Esophagus muscularis mucosa (tissue), 4 donors: ENCODE data around the gene EIF3L. TPM values are rescaled to one million over a fixed set of nuclear protein-coding genes. Genes with fewer than 3 reads are reported as not detected.

Experiments
- DNase-seq: peaks from one replicate; pipeline ENCODE4 v3.0.0-alpha.2; 2017; ENCODE audit errors: extremely low spot score
- H3K27ac ChIP-seq, 4 donors: fragments of 200-600 bp; sonication (generic); replicated peaks in 1 of 4; 1 replicate in 3 of 4; 2 replicates in 1 of 4; pipeline ENCODE4 v1.5.1; 2016 to 2019; ENCODE audit warnings: mild to moderate bottlenecking in 1 of 4
- H3K27me3 ChIP-seq, 4 donors: fragments of 200-600 bp; sonication (generic); one replicate each; pipeline versions ENCODE4 v1.5.1 to v1.6.0; 2016 to 2019
- H3K36me3 ChIP-seq, 4 donors: fragments of 200-600 bp; sonication (generic); one replicate each; pipeline ENCODE4 v1.5.1; 2016 to 2019
- H3K4me1 ChIP-seq, 4 donors: fragments of 200-600 bp; sonication (generic); one replicate each; pipeline ENCODE4 v1.5.1; 2016 to 2019
- H3K4me3 ChIP-seq, 4 donors: fragments of 200-600 bp; sonication (generic); 1 replicate in 2 of 4; 2 replicates in 2 of 4; pipeline ENCODE4 v1.5.1; 2016 to 2019; ENCODE audit warnings: mild to moderate bottlenecking in 4 of 4, moderate library complexity in 1 of 4
- H3K9me3 ChIP-seq, 4 donors: fragments of 200-600 bp; sonication (generic); 1 replicate in 3 of 4; 2 replicates in 1 of 4; pipeline ENCODE4 v1.5.1; 2016 to 2019
- EP300 ChIP-seq: sonication (generic); formaldehyde crosslinking; IDR thresholded peaks from one replicate; pipeline ENCODE4 v1.6.1; 2017; ENCODE audit warnings: antibody characterized with exemption
- POLR2A ChIP-seq: fragments of 450-650 bp; IDR thresholded peaks from one replicate; pipeline ENCODE4 v1.6.1; 2017; ENCODE audit warnings: antibody characterized with exemption, moderate library complexity, mild to moderate bottlenecking, low read depth
- POLR2AphosphoS5 ChIP-seq, 2 donors: sonication (generic); formaldehyde crosslinking; IDR thresholded peaks; one replicate each; pipeline ENCODE4 v1.6.1; 2017; ENCODE audit warnings: antibody characterized with exemption in 2 of 2
- WGBS: methylation state at CpG from one replicate; pipeline ENCODE4 v1.1.5; 2018; 5-methylcytosine and 5-hydroxymethylcytosine counted together
- intact Hi-C: fragments of 100-400 bp; cut with DNase I; formaldehyde crosslinking; loops from one replicate; pipeline ENCODE4 v1.15.1; 2023
- total RNA-seq, 4 donors: library from RNA; depleted of rRNA; stranded (reverse); fragments of >200 nt; gene quantifications; one replicate each; pipeline versions ENCODE4 v1.1.0 to v1.2.1, GENCODE V29; 2016
- TF ChIP-seq, protein P1 (sequence below), 3 experiments: fragments of 200-600 bp in 2 of 3; fragments of 450-650 bp in 1 of 3; sonication (generic) in 2 of 3; IDR thresholded peaks; one replicate each; pipeline ENCODE4 v1.5.1; 2017 to 2019; ENCODE audit warnings: antibody characterized with exemption in 3 of 3, mild to moderate bottlenecking in 2 of 3, moderate library complexity in 1 of 3

EIF3L gene
- total RNA-seq, 4 donors from 2014 or later, result 348 to 494 (median 425) TPM

DNA sequence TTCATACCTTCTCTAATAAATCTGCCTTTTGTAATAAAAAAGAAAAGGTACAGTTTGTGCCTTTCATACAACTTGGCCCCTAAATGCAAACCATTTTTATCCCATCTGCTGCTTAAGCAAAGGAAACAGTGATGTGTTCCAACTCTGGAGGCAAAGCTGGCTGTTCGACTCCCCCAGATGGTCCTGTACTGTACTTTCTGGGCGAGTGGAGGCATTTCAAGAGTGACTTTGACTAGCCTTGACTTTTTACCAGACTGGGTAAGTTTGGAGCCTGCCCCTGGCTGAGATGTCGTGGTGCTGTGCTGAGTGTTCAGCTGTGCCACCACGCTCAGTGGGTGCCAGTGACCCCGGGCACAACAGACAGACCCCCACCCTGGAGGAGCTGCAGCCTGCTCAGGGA is 67.1 kb downstream of the EIF3L start:
- intact Hi-C loops, result no loop called here

DNA sequence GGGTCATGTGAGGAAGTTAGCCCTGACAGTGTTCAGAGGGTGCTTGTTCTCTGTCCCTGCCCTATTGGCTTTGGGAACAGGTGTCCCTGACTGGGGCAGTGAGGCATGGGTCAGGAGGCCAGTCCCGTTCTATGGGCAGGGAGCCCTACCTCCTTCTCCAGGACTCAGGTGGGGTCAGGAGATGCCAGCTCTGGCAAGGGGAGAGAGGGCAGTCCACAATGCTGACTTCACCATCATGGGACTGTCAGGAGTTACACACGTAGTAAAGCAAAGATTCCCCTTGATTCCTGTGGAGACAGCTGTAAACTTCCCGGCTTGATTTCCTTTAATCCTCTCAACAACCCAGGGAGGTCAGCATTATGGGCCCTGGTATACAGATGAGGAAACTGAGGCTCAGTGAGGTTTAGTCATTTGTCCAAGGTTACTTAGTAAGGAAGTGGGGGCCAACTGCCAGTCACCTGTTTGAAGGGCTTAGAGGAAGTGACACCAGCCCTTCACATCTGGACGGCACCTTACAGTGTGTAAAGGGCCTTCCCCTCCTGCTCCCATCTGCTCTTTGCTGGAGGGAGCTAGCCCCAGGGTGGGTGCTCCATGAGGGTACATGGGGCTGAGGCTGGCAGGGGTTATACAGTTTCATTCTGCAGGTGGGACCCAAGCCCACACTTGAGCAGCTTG is 68.8 kb downstream of the EIF3L start:
- Histone ChIP-seq H3K4me1 (peaks cover 15 to 54% (median 25%) of the 10 kb centered on the region in 4 donors), H3K27me3 (no peaks in the 10 kb centered on the region), H3K4me3 (no peak overlapping the region), H3K9me3 (no peaks in the 10 kb centered on the region), H3K27ac (peak overlapping the region in 3 of 4 donors; percentile 32 to 56 (median 48)), H3K36me3 (peaks cover 51 to 97% (median 95%) of the 10 kb centered on the region in 4 donors)
- no peak for TF ChIP-seq POLR2AphosphoS5 (IDR thresholded peaks at IDR 0.05)
- no peak for TF ChIP-seq POLR2A
- no peak for TF ChIP-seq EP300
- TF ChIP-seq, protein P1, sequence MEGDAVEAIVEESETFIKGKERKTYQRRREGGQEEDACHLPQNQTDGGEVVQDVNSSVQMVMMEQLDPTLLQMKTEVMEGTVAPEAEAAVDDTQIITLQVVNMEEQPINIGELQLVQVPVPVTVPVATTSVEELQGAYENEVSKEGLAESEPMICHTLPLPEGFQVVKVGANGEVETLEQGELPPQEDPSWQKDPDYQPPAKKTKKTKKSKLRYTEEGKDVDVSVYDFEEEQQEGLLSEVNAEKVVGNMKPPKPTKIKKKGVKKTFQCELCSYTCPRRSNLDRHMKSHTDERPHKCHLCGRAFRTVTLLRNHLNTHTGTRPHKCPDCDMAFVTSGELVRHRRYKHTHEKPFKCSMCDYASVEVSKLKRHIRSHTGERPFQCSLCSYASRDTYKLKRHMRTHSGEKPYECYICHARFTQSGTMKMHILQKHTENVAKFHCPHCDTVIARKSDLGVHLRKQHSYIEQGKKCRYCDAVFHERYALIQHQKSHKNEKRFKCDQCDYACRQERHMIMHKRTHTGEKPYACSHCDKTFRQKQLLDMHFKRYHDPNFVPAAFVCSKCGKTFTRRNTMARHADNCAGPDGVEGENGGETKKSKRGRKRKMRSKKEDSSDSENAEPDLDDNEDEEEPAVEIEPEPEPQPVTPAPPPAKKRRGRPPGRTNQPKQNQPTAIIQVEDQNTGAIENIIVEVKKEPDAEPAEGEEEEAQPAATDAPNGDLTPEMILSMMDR (IDR thresholded peaks at IDR 0.05), result no peak
- intact Hi-C loops, result no loop called here
- WGBS, result 83% methylated on average over 3 of the region's 4 CpGs
- DNase-seq, result no peak

More for the DNA sequence above, 67.1 kb downstream of the EIF3L start:
- WGBS, result 76% methylated on average over 5 of the region's 5 CpGs
- H3K9me3 ChIP-seq, result no peaks in the 10 kb centered on the region
- H3K27me3 ChIP-seq, result no peaks in the 10 kb centered on the region
- no peak overlapping the region for H3K4me3 ChIP-seq
- TF ChIP-seq POLR2AphosphoS5 (IDR thresholded peaks at IDR 0.05) (no peak), POLR2A (no peak), EP300 (no peak)
- TF ChIP-seq, protein P1 (IDR thresholded peaks at IDR 0.05), result no peak
- H3K4me1 ChIP-seq, result peaks cover 24 to 61% (median 32%) of the 10 kb centered on the region in 4 donors
- no peak for DNase-seq
- H3K36me3 ChIP-seq, result peaks cover 48 to 96% (median 90%) of the 10 kb centered on the region in 4 donors
- H3K27ac ChIP-seq, result peak overlapping the region in 3 of 4 donors; percentile 32 to 45 (median 32)

DNA sequence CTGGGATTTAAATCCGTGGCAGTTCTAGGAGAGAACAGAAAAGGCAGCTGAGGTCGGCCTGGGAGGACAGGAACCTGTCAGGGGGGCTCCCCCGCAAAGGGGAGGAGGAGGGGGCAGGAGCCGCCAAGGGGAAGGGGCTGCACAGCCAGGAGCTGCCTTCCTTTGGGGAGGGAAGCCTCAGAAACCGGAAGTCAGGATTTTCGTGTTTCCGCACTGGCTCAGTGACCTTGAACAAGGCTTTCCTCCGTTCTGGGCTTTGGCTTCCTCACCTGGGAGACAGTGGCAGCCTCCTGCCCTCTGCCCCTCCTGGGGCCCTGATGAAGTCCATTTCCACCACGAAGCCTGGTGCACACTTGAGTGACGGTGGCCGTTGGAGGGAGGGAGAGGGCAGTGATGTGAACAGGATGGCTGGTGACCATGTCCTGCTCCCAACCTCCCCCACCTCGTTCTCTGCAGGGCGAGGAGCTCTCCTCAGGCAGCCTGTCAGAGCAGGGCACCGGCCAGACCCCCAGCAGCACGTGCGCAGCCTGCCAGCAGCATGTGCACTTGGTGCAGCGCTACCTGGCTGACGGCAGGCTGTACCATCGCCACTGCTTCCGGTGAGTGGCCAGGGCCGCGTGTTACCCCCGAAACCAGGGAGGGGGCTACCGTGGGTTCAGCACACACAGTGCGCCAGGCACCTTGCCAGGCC is 69.5 kb downstream of the EIF3L start:
- Histone ChIP-seq H3K27ac (peak overlapping the region in 3 of 4 donors; percentile 32 to 56 (median 48)), H3K36me3 (peaks cover 44 to 100% (median 95%) of the 10 kb centered on the region in 4 donors), H3K27me3 (no peaks in the 10 kb centered on the region), H3K4me3 (no peak overlapping the region), H3K9me3 (no peaks in the 10 kb centered on the region), H3K4me1 (peaks cover 13 to 52% (median 22%) of the 10 kb centered on the region in 4 donors)
- 71% methylated on average over 10 of the region's 25 CpGs for WGBS
- intact Hi-C loops, result no loop called here
- TF ChIP-seq POLR2A (no peak), POLR2AphosphoS5 (IDR thresholded peaks at IDR 0.05) (no peak), EP300 (no peak)
- TF ChIP-seq, protein P1 (IDR thresholded peaks at IDR 0.05), result no peak
- no peak for DNase-seq

DNA sequence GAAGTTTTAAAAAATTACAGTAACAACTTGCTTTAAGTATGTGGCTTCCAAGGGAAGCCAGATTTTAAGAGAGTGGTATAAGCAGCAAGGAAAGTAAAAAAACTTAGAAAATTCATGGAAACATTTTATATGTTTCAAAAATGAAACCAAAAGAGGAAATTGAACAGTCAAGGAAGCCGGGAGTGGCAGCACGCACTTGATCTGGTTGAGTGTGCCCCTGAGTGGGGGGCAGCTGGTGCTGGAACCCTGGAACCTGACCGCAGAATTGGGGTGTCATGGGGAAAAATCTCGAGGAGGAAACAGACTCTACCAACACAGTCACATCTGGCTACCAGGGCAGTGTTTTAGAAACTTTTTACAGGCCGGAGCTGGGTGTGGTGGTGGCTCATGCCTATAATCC is 70.9 kb downstream of the EIF3L start:
- Histone ChIP-seq H3K27me3 (no peaks in the 10 kb centered on the region), H3K27ac (peak overlapping the region in 3 of 4 donors; percentile 21 to 58 (median 38)), H3K9me3 (no peaks in the 10 kb centered on the region), H3K4me3 (no peak overlapping the region), H3K36me3 (peaks cover 41 to 100% (median 95%) of the 10 kb centered on the region in 4 donors), H3K4me1 (peaks cover 10 to 65% (median 28%) of the 10 kb centered on the region in 4 donors)
- TF ChIP-seq, protein P1 (IDR thresholded peaks at IDR 0.05), result no peak
- TF ChIP-seq POLR2A (no peak), EP300 (no peak), POLR2AphosphoS5 (IDR thresholded peaks at IDR 0.05) (no peak)
- intact Hi-C loops, result no loop called here
- DNase-seq, result no peak
- 77% methylated on average over 5 of the region's 5 CpGs for WGBS
